ENCODE data around the gene PSMB7.
A peak's percentile ranks its signal among the peaks of the same experiment; 100 is the strongest.

Gene PSMB7

GRCh38 chr9:124323904-124324303, 91.3 kb downstream of the PSMB7 start:
- no peak for DNase-seq
- Mint-ChIP-seq H3K27me3 (ENCODE audit: low read depth, poor library complexity) (no peaks in the 10 kb centered on the region), H3K27ac (no peak overlapping the region), H3K9me3 (peaks cover 8% of the 10 kb centered on the region), H3K4me3 (no peak overlapping the region), H3K36me3 (ENCODE audit: low read depth) (peaks cover 17% of the 10 kb centered on the region), H3K4me1 (no peaks in the 10 kb centered on the region)
- no peak for TF ChIP-seq CTCF (IDR thresholded peaks at IDR 0.05)

GRCh38 chr9:124322618-124323432, 92.4 kb downstream of the PSMB7 start:
- DNase-seq = no peak
- Mint-ChIP-seq H3K4me1 (no peaks in the 10 kb centered on the region), H3K27me3 (ENCODE audit: low read depth, poor library complexity) (no peaks in the 10 kb centered on the region), H3K27ac (no peak overlapping the region), H3K36me3 (ENCODE audit: low read depth) (peaks cover 25% of the 10 kb centered on the region), H3K9me3 (peaks cover 8% of the 10 kb centered on the region), H3K4me3 (no peak overlapping the region)
- TF ChIP-seq CTCF (IDR thresholded peaks at IDR 0.05) = no peak

- Mint-ChIP-seq H3K36me3 (ENCODE audit: low read depth) (peaks cover 34% of the 10 kb centered on the region), H3K9me3 (peaks cover 12% of the 10 kb centered on the region), H3K27ac (no peak overlapping the region), H3K27me3 (ENCODE audit: low read depth, poor library complexity) (no peaks in the 10 kb centered on the region), H3K4me3 (no peak overlapping the region), H3K4me1 (no peaks in the 10 kb centered on the region)
- DNase-seq = no peak
- TF ChIP-seq CTCF (IDR thresholded peaks at IDR 0.05) = no peak
Measured at GRCh38 chr9:124321935-124322334, 93.3 kb downstream of the PSMB7 start.

GRCh38 chr9:124321416-124321815, 93.8 kb downstream of the PSMB7 start:
- DNase-seq = no peak
- Mint-ChIP-seq H3K27ac (no peak overlapping the region), H3K4me1 (no peaks in the 10 kb centered on the region), H3K27me3 (ENCODE audit: low read depth, poor library complexity) (no peaks in the 10 kb centered on the region), H3K9me3 (peaks cover 12% of the 10 kb centered on the region), H3K4me3 (no peak overlapping the region), H3K36me3 (ENCODE audit: low read depth) (peaks cover 38% of the 10 kb centered on the region)
- no peak for TF ChIP-seq CTCF (IDR thresholded peaks at IDR 0.05)

- peak; percentile 79 for DNase-seq
- Mint-ChIP-seq H3K27ac (no peak overlapping the region), H3K4me3 (no peak overlapping the region), H3K27me3 (ENCODE audit: low read depth, poor library complexity) (no peaks in the 10 kb centered on the region), H3K9me3 (peaks cover 12% of the 10 kb centered on the region), H3K36me3 (ENCODE audit: low read depth) (peaks cover 38% of the 10 kb centered on the region), H3K4me1 (no peaks in the 10 kb centered on the region)
- peak; percentile 83 for TF ChIP-seq CTCF (IDR thresholded peaks at IDR 0.05)
Measured at GRCh38 chr9:124320062-124320973, 94.9 kb downstream of the PSMB7 start.

All from nephron progenitor cell (in vitro differentiated cells).